BLaER1 (cell line): Measurements from ENCODE around the gene DUT.

ENCODE experiments used
- H3K27ac ChIP-seq: shearing (Covaris generic); formaldehyde crosslinking; 2 replicates; pipeline ENCODE4 v1.8.1; 2022
- H3K27me3 ChIP-seq: shearing (Covaris generic); formaldehyde crosslinking; 2 replicates; pipeline ENCODE4 v1.8.1; 2022
- H3K36me3 ChIP-seq: shearing (Covaris generic); formaldehyde crosslinking; 2 replicates; pipeline ENCODE4 v1.8.1; 2022
- H3K4me1 ChIP-seq: shearing (Covaris generic); formaldehyde crosslinking; 2 replicates; pipeline ENCODE4 v1.8.1; 2022
- H3K4me2 ChIP-seq: shearing (Covaris generic); formaldehyde crosslinking; 2 replicates; pipeline ENCODE4 v1.8.1; 2022
- H3K4me3 ChIP-seq: shearing (Covaris generic); formaldehyde crosslinking; 2 replicates; pipeline ENCODE4 v1.8.1; 2022
- H3K9ac ChIP-seq: shearing (Covaris generic); formaldehyde crosslinking; 2 replicates; pipeline ENCODE4 v1.8.1; 2022
- H3K9me3 ChIP-seq: shearing (Covaris generic); formaldehyde crosslinking; 2 replicates; pipeline ENCODE4 v1.8.1; 2022
- H4K20me1 ChIP-seq: shearing (Covaris generic); formaldehyde crosslinking; 2 replicates; pipeline ENCODE4 v1.8.1; 2022
- Cebpa-rat ChIP-seq: shearing (Covaris generic); IDR thresholded peaks from 2 replicates; pipeline ENCODE4 v1.8.1; 2022

The DUT gene

GRCh38 chr15:48300038-48300437 is 31.2 kb upstream of the DUT start:
- no peak for TF ChIP-seq Cebpa-rat
- H3K36me3 ChIP-seq = no peaks in the 10 kb centered on the region
- H3K27ac ChIP-seq = no peak overlapping the region
- no peak overlapping the region for H3K4me2 ChIP-seq
- no peak overlapping the region for H3K4me3 ChIP-seq
- H3K9me3 ChIP-seq = no peaks in the 10 kb centered on the region
- H3K4me1 ChIP-seq = no peaks in the 10 kb centered on the region
- no peak overlapping the region for H3K9ac ChIP-seq
- no peaks in the 10 kb centered on the region for H4K20me1 ChIP-seq
- no peaks in the 10 kb centered on the region for H3K27me3 ChIP-seq

GRCh38 chr15:48304398-48304797 is 26.8 kb upstream of the DUT start:
- Histone ChIP-seq H3K4me3 (no peak overlapping the region), H3K4me1 (no peaks in the 10 kb centered on the region), H4K20me1 (no peaks in the 10 kb centered on the region)

GRCh38 chr15:48306639-48307038 is 24.6 kb upstream of the DUT start:
- Histone ChIP-seq H3K4me1 (no peaks in the 10 kb centered on the region), H4K20me1 (no peaks in the 10 kb centered on the region), H3K9ac (no peak overlapping the region), H3K4me2 (no peak overlapping the region), H3K27ac (no peak overlapping the region), H3K9me3 (no peaks in the 10 kb centered on the region), H3K36me3 (no peaks in the 10 kb centered on the region), H3K27me3 (no peaks in the 10 kb centered on the region), H3K4me3 (no peak overlapping the region)
- TF ChIP-seq Cebpa-rat = no peak

More at GRCh38 chr15:48304398-48304797, 26.8 kb upstream of the DUT start:
- no peak overlapping the region for H3K4me2 ChIP-seq
- no peak overlapping the region for H3K27ac ChIP-seq
- H3K27me3 ChIP-seq = no peaks in the 10 kb centered on the region
- no peak for TF ChIP-seq Cebpa-rat
- no peaks in the 10 kb centered on the region for H3K36me3 ChIP-seq
- no peaks in the 10 kb centered on the region for H3K9me3 ChIP-seq
- no peak overlapping the region for H3K9ac ChIP-seq

- Histone ChIP-seq H3K27ac (no peak overlapping the region), H3K4me2 (no peak overlapping the region), H3K4me1 (no peaks in the 10 kb centered on the region), H3K9ac (no peak overlapping the region), H3K36me3 (no peaks in the 10 kb centered on the region), H3K27me3 (no peaks in the 10 kb centered on the region), H4K20me1 (no peaks in the 10 kb centered on the region), H3K4me3 (no peak overlapping the region), H3K9me3 (no peaks in the 10 kb centered on the region)
- no peak for TF ChIP-seq Cebpa-rat
Measured at GRCh38 chr15:48307586-48307985, 23.6 kb upstream of the DUT start.

- Histone ChIP-seq H3K27ac (no peak overlapping the region), H3K27me3 (no peaks in the 10 kb centered on the region), H3K4me1 (peaks cover 1% of the 10 kb centered on the region), H3K36me3 (no peaks in the 10 kb centered on the region), H3K4me2 (no peak overlapping the region), H3K4me3 (no peak overlapping the region), H3K9me3 (no peaks in the 10 kb centered on the region), H4K20me1 (no peaks in the 10 kb centered on the region), H3K9ac (no peak overlapping the region)
- no peak for TF ChIP-seq Cebpa-rat
Measured at GRCh38 chr15:48309740-48310139, 21.5 kb upstream of the DUT start.

- TF ChIP-seq Cebpa-rat = no peak
- no peaks in the 10 kb centered on the region for H3K9me3 ChIP-seq
- H3K4me1 ChIP-seq = peaks cover 13% of the 10 kb centered on the region
Measured at GRCh38 chr15:48313216-48313615, 18.0 kb upstream of the DUT start.

GRCh38 chr15:48315041-48315440 is 16.2 kb upstream of the DUT start:
- no peak for TF ChIP-seq Cebpa-rat
- H3K36me3 ChIP-seq = no peaks in the 10 kb centered on the region
- no peaks in the 10 kb centered on the region for H3K27me3 ChIP-seq
- no peaks in the 10 kb centered on the region for H3K9me3 ChIP-seq
- peak overlapping the region; percentile 44 for H3K4me2 ChIP-seq
- peaks cover 13% of the 10 kb centered on the region for H3K4me1 ChIP-seq
- no peak overlapping the region for H3K4me3 ChIP-seq
- no peaks in the 10 kb centered on the region for H4K20me1 ChIP-seq
- no peak overlapping the region for H3K27ac ChIP-seq
- no peak overlapping the region for H3K9ac ChIP-seq

More at GRCh38 chr15:48313216-48313615, 18.0 kb upstream of the DUT start:
- no peaks in the 10 kb centered on the region for H4K20me1 ChIP-seq
- H3K27ac ChIP-seq = no peak overlapping the region
- no peak overlapping the region for H3K9ac ChIP-seq
- no peak overlapping the region for H3K4me3 ChIP-seq
- no peaks in the 10 kb centered on the region for H3K36me3 ChIP-seq
- H3K27me3 ChIP-seq = no peaks in the 10 kb centered on the region
- no peak overlapping the region for H3K4me2 ChIP-seq

- Histone ChIP-seq H3K4me1 (peaks cover 13% of the 10 kb centered on the region), H3K4me2 (no peak overlapping the region), H4K20me1 (no peaks in the 10 kb centered on the region), H3K36me3 (no peaks in the 10 kb centered on the region), H3K27me3 (no peaks in the 10 kb centered on the region), H3K4me3 (no peak overlapping the region), H3K9ac (no peak overlapping the region), H3K9me3 (no peaks in the 10 kb centered on the region), H3K27ac (no peak overlapping the region)
- TF ChIP-seq Cebpa-rat = no peak
Measured at GRCh38 chr15:48317221-48317620, 14.0 kb upstream of the DUT start.

- H3K4me1 ChIP-seq = peaks cover 13% of the 10 kb centered on the region
- H3K36me3 ChIP-seq = no peaks in the 10 kb centered on the region
- no peak overlapping the region for H3K4me3 ChIP-seq
- no peak for TF ChIP-seq Cebpa-rat
- H3K9me3 ChIP-seq = no peaks in the 10 kb centered on the region
- no peaks in the 10 kb centered on the region for H3K27me3 ChIP-seq
- H3K9ac ChIP-seq = no peak overlapping the region
- H3K4me2 ChIP-seq = no peak overlapping the region
- no peak overlapping the region for H3K27ac ChIP-seq
- no peaks in the 10 kb centered on the region for H4K20me1 ChIP-seq
Measured at GRCh38 chr15:48318131-48318530, 13.1 kb upstream of the DUT start.

GRCh38 chr15:48323294-48323693 is 7.9 kb upstream of the DUT start:
- H3K27me3 ChIP-seq = no peaks in the 10 kb centered on the region
- peaks cover 7% of the 10 kb centered on the region for H3K36me3 ChIP-seq
- no peaks in the 10 kb centered on the region for H4K20me1 ChIP-seq
- no peak overlapping the region for H3K4me3 ChIP-seq
- H3K9me3 ChIP-seq = no peaks in the 10 kb centered on the region
- H3K4me2 ChIP-seq = no peak overlapping the region
- no peak for TF ChIP-seq Cebpa-rat
- H3K4me1 ChIP-seq = no peaks in the 10 kb centered on the region
- H3K27ac ChIP-seq = no peak overlapping the region
- H3K9ac ChIP-seq = no peak overlapping the region

- peaks cover 10% of the 10 kb centered on the region for H3K36me3 ChIP-seq
- H3K4me3 ChIP-seq = no peak overlapping the region
- no peak overlapping the region for H3K27ac ChIP-seq
- no peaks in the 10 kb centered on the region for H3K9me3 ChIP-seq
- H3K4me2 ChIP-seq = no peak overlapping the region
- H3K9ac ChIP-seq = no peak overlapping the region
- no peaks in the 10 kb centered on the region for H4K20me1 ChIP-seq
- peaks cover 6% of the 10 kb centered on the region for H3K4me1 ChIP-seq
- no peak for TF ChIP-seq Cebpa-rat
- no peaks in the 10 kb centered on the region for H3K27me3 ChIP-seq
Measured at GRCh38 chr15:48324949-48325348, 6.3 kb upstream of the DUT start.
